NOMO-1 (cell line): Measurements from ENCODE around the gene OR52E8.
A peak's percentile ranks its signal among the peaks of the same experiment; 100 is the strongest.

ENCODE experiments used
- DNase-seq, 2 experiments: peaks; one replicate each; lab custom pipeline; 2025; ENCODE audit not compliant: unreplicated experiment in 2 of 2; lab: John Stamatoyannopoulos, UW

Gene OR52E8

GRCh38 chr11:5857590-5857989, at the start of gene OR52E8:
TSS of gene OR52E8 (minus strand) at chr11:5857690. CDS start at chr11:5857690, 0 bp downstream.
- no peak for DNase-seq

GRCh38 chr11:5899534-5899933, 42.0 kb upstream of the OR52E8 start:
- no peak for DNase-seq

DNA sequence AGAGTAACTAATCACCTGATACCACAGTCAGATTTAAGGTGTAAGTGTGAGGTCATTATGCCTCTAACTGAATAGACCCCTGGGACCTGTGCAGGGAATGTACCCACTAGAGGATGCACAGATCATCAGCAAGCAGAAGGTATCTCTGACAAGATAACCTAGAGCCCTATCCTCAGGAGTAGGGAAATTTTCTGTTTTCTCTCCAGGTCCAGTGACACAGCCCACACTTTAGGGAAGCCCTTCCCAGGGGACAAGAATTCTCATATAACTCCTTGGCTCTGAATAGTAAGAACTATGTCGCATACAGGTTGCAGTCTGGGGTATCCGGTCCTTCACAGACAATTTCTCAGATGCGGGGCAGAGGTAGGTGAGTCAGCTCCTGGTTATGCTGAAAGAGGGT, 35.4 kb upstream of the OR52E8 start, which contains the start of gene OR52E5:
OR52E5 (plus strand) TSS at position 301 of the 400 bp plus-strand sequence. CDS start 7,569 bp downstream, outside the sequence.
- no peak for DNase-seq

DNA sequence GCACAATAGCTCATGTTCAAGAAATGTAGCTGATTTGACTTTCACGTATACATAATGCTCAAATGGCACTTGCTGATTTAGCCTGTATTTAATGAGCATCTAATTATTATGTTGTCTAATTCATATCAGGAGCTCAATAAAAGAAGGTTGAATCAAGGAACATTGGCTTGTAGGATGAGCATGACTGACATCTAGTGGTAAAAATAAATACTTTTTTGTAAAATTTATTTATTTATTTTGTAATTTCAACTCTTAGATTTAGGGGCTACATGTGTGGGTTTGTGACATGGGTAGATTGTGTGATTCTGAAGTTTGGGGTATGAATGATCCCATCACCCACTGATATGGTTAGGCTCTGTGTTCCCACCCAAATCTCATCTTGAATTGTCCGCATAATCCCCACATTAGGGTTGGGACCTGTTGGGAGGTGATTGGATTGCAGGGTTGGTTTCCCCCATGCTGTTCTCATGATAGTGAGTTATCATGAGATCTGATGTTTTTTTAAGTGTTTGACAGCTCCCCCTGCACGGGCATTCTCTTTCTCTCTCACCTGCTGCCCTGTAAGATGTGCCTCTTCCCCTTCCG, 33.8 kb upstream of the OR52E8 start:
- DNase-seq, result peak; percentile 3 to 22

DNA sequence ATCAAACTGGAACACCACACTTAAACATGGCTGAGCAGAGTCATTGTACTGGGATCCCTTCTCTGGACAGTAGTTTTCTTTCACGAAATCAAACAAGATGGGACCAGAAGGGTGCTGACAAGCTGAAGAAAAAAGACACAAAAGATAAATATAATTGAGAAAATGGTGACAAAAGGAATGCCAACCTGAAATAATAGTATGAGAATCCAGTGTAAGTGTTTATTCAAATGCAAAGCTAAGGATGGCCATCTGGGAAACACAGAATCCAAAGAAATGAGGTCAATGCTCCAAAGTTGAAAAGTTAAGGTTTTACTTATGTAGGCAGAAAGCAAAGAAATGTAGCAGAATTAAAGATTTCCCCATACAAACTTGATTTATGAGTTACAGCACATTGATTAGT, 30.2 kb upstream of the OR52E8 start:
- no peak for DNase-seq

DNA sequence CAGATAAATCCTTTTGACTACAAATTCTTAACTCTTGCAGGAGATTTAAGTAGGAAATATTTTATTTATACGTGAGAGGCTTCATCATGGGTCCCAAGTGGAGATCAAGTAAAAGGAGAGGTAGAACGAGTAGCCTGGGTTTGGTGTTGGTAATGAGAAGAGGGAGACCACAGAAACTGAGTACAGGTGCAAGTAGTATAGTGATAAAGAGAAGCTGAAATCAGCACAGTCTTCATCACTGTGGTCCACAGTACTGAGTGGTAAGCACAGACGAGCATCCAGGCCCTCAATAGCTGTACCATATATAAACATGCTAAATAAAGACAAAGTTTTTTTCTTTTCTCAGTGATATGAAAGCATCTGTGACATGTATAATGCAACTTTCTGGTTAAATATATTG, 29.7 kb upstream of the OR52E8 start:
- no peak for DNase-seq

DNA sequence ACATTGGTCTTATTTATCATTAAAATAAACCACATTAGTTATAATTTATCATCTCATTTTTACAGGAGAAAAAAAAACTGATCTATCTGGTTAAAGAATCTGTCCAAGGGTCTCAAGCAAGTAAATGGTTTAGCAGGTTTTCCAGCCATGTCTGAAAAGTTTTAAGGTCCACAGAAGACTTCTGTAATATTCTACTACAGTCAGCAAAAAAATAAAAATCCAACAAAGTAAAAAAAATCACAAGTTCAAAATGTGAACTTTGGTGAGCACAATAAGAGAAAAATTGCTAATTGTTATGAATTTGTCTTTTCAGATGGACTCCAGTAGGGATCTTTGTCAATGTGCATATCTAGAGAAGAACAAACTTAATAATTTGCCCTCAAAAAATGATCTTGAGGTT, 24.3 kb upstream of the OR52E8 start:
- DNase-seq, result no peak

DNA sequence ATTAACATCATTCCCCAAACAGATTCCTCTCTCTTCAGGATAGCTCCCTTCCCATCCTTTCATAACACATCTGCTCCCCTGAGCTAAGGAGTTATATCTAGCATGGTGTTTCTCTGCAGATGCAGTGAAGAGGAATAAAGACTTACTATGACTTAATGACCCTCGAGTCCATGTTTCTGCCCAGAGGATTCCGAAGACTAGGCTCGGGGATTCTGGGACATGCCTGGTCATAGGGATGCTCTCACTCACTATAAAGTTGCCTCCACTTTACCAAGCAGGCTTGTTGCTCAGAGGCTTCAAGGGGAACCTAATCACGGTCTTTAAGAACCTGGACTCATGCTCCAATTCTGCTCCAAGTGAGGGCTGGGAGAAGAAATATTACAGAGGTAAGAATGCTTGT, 22.8 kb upstream of the OR52E8 start, which contains the start of gene OR52E4:
OR52E4 (plus strand) TSS at position 301 of the 400 bp plus-strand sequence. CDS start 3,664 bp downstream, outside the sequence.
- no peak for DNase-seq

DNA sequence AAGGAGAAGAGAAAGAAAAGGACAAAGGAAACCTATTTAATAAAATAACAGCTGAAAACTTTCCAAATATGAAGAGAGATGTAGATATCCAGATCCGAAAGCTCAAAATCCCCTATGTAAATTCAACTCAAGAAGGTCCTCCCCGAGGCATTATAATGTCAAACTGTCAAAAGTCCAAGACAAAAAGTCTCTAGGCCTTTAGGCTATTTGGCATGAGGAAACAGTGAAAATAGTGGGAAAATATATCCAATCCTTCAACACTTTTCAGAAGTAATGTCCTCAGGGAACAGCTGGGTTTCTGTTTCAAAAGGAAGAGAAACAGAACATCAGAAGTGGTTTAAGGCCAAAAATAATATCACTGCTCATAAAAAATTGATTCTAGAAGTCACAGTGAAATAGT, 21.1 kb upstream of the OR52E8 start:
- no peak for DNase-seq

- no peak for DNase-seq
These were observed 8.3 kb upstream of the OR52E8 start for GRCh38 chr11:5865826-5866225.

- no peak for DNase-seq
These were observed 6.5 kb downstream of the OR52E8 start for GRCh38 chr11:5851002-5851401.

GRCh38 chr11:5847711-5848110, 9.8 kb downstream of the OR52E8 start:
- no peak for DNase-seq

DNA sequence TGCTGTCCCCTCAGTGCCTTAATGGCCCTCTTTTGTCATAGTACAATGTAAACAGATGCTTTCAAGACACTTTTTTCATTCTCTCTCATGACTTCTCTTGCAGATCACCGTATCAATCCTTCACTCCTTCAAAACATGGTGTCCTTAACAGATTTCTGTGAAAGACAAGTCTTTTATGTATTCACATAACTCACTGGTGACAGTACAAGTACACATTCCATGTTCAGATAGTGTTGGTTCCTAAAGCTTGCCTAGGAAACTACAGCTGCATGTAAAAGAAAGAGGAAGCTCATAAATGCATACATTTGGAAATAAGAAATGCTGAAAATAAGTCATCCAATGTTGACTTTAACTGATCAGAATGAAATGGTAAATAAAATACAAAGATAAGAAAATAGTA, 10.8 kb downstream of the OR52E8 start:
- no peak for DNase-seq

DNA sequence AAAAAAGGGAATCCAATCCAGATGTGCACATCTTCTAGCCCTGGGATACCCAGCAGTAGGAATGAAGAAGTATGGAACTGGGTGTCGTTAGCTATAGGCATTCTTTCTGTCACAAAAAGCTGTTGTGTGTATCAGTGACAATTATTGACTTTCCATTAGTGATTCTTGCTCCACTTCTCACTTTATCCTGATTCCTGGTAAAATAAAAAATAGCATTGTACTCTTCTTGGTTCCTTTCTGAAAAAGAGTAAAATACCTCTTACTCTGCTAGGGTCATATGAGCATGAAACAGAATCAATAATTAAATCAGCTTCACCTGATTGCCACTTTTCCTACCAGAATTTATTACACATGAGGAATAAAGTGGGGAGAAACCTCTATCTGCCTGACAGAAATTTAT, 15.7 kb downstream of the OR52E8 start, which contains the start of gene OR52E6:
OR52E6 (minus strand) TSS at position 101 of the 400 bp plus-strand sequence; CDS start at position 101, 0 bp downstream.
- DNase-seq, result no peak

DNA sequence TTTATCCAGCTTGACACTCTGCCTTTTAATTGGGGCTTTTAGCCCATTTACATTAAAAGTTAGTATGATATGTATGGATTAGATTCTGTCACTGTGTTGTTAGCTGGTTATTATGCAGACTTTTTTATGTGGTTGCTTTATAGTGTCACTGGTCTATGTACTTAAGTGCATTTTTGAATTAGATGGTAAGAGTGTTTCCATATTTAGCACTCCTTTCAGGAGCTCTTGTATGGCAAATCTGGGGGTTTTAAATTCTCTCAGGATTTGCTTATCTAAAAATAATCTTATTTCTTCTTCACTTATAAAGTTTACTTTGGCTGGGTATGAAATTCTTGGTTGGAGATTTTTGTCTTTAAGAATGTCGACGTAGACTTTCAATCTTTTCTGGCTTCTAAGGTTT, 19.8 kb downstream of the OR52E8 start:
- no peak for DNase-seq

DNA sequence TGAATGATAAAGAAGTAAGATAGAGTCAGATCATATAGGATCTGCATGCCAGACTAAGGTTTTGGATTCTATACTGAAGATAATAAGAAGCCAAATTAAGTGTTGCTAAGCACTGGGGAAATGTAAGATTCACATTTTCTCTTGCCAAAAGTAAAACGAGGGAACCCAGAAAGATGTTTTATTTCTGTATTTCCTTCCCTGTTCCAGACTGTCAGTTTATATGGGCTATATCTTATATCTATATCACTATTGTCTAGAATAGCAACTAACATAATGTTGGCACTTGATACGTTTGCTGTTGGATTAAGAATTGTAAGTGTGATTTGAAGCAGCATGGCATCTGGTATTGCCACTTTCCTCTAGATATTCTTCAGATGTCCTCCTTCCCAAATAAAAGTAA, 24.0 kb downstream of the OR52E8 start:
- DNase-seq, result no peak

GRCh38 chr11:5831196-5831829, 26.2 kb downstream of the OR52E8 start:
- no peak for DNase-seq

DNA sequence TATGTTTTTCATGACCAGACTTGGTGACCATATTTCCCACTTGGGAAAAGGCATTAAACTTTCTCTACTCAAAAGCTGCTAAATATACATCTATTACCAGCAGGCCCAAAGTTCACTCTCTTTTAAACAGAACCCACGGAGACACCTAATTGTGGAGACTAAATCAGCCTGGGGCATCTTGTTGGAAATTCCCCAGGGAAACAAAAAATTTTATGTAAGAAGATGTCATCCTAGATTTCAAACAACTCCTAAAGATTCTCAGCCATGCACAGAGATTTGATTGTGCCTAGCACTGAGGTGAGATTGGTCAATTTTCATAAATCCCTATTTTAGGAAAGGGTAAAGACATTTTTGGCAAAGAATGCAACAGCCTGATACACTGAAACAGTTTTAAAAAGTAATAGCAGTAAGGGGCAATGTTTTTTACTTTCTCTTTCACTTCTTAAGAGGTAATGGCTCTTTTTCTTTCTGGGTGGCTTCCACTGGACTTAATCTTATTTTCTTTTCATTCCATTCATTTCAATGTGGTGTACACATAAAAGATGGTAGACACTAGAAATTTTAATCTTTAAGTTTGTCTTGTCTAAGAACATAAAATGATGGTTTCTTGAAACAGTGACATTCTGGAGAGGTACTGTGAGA, 39.1 kb downstream of the OR52E8 start:
- peak in 1 of 2 experiments; percentile 43 for DNase-seq

GRCh38 chr11:5815534-5815933, 42.0 kb downstream of the OR52E8 start:
- DNase-seq, result peak; percentile 56 to 85

DNA sequence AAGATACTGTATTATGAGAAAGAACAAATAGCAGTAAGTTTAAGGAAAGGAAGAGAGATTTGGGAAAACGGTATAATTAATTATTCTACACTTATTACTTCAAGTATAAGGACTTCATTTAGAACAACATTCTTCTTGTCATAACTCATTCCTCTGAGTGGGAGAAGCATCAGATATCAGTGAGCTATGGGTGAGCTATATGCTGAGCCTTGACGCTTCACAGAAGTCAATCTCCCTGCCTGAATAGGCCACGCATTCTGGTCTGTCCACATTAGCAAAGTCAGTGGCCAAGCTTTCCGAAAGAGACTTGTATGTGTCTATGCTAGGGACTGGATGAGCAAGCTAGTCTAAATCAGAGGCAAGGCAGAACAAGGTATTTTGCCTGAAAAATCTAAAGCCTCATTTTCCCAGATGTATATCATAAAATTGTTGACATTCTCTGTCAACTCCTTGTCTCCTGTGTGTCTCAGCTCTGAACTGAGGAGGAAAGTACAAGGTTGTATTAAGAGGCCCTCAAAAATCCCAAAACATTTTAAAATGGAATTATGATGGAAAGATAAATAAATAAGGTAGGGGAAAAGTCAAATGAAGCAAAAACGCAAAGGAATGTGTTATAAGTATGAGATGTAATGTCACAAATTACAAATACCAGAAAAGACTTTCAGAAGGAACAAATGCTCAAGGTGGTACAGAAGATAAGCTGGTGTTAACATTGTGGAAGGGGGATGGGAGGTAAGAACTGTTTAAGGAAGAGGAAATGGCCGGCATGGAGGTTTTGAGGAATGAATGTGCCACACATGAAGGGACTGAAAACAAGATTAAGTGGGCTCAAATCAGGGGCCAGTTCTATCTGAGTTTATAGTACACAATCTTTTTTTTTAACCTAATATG, 47.3 kb downstream of the OR52E8 start:
- no peak for DNase-seq

DNA sequence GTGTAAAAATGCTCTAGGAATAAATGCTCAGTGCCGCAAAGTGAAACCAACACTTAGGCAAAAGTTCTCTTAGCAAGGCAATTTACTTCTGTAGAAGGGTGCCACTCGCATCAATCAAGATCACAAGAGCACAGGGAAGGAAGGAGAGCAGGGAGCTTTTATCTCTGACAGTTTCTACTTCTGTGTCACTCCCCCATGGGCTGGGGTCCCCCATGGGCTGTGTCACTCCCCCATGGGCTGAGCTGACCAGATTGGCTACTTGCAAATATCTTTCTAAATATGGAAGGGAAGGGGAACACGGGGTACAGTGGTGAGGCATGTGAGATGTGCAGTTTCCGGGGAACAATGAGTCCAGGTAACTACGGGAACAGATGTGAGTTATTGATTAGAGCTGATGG, 48.4 kb downstream of the OR52E8 start:
- peak in 1 of 2 experiments; percentile 10 for DNase-seq
